OCI-LY1 (cell line): ENCODE measurements around the gene MED27.
"Not testable (repeated sequence)": the region's sequence is repeated elsewhere in the genome, so short reads cannot be mapped to it uniquely, and the experiment has no call there.

Experiments used
- H2AFZ ChIP-seq: fragments of 200-600 bp; sonication (generic), shearing (Covaris generic); 2 replicates; pipeline ENCODE4 v1.6.0; 2014; ENCODE audit warnings: antibody characterized with exemption, mild to moderate bottlenecking, low read length
- H3F3A ChIP-seq: fragments of 200-600 bp; sonication (generic), shearing (Covaris generic); 2 replicates; pipeline ENCODE4 v1.6.0; 2014; ENCODE audit warnings: mild to moderate bottlenecking, antibody characterized with exemption, low read length, moderate library complexity; ENCODE audit not compliant: insufficient read depth
- H3K27ac ChIP-seq: fragments of 200-600 bp; sonication (generic); 2 replicates; pipeline ENCODE4 v1.5.1; 2014; ENCODE audit warnings: low read length, mixed run types, mild to moderate bottlenecking, low read depth; ENCODE audit not compliant: poor library complexity, severe bottlenecking
- H3K27me3 ChIP-seq: fragments of 200-600 bp; sonication (generic); 2 replicates; pipeline ENCODE4 v1.6.0; 2014; ENCODE audit warnings: antibody characterized with exemption, mild to moderate bottlenecking, low read length, moderate library complexity; ENCODE audit not compliant: insufficient read depth
- H3K36me3 ChIP-seq: fragments of 200-600 bp; sonication (generic); 2 replicates; pipeline ENCODE4 v1.6.1; 2014; ENCODE audit warnings: mild to moderate bottlenecking, antibody characterized with exemption, low read length, moderate library complexity, mixed read lengths; ENCODE audit not compliant: insufficient read depth
- H3K4me1 ChIP-seq: fragments of 200-600 bp; sonication (generic); 2 replicates; pipeline ENCODE4 v1.5.1; 2014; ENCODE audit warnings: mild to moderate bottlenecking, low read length, moderate library complexity; ENCODE audit not compliant: insufficient read depth, severe bottlenecking
- H3K4me2 ChIP-seq: fragments of 200-600 bp; sonication (generic), shearing (Covaris generic); 2 replicates; pipeline ENCODE4 v1.6.1; 2014; ENCODE audit warnings: low read length
- H3K4me3 ChIP-seq: fragments of 200-600 bp; sonication (generic); 2 replicates; pipeline ENCODE4 v1.5.1; 2014; ENCODE audit warnings: low read length, low read depth, mild to moderate bottlenecking, mixed read lengths; ENCODE audit not compliant: poor library complexity, severe bottlenecking
- H3K79me2 ChIP-seq: fragments of 200-600 bp; shearing (Covaris generic); 2 replicates; pipeline ENCODE4 v1.6.1; 2016; ENCODE audit warnings: mixed run types, low read length, mixed read lengths; ENCODE audit not compliant: insufficient read depth
- H3K9ac ChIP-seq: fragments of 200-600 bp; sonication (generic), shearing (Covaris generic); 2 replicates; pipeline ENCODE4 v1.6.1; 2014; ENCODE audit warnings: mild to moderate bottlenecking, low read length, mixed read lengths
- H3K9me2 ChIP-seq: fragments of 200-600 bp; sonication (generic), shearing (Covaris generic); 2 replicates; pipeline ENCODE4 v1.6.1; 2014; ENCODE audit warnings: low read depth, mild to moderate bottlenecking, low read length, mixed read lengths
- H3K9me3 ChIP-seq: fragments of 200-600 bp; shearing (Covaris generic); 2 replicates; pipeline ENCODE4 v1.6.1; 2014; ENCODE audit warnings: low read length, mixed read lengths
- H4K20me1 ChIP-seq: fragments of 200-600 bp; sonication (generic), shearing (Covaris generic); 2 replicates; pipeline ENCODE4 v1.6.0; 2016; ENCODE audit warnings: mild to moderate bottlenecking, low read length; ENCODE audit not compliant: insufficient read depth
- EZH2 ChIP-seq: fragments of 200-600 bp; sonication (generic), shearing (Covaris generic); IDR thresholded peaks from 2 replicates; pipeline ENCODE4 v1.8.0; 2017; ENCODE audit warnings: borderline replicate concordance, mixed run types, mild to moderate bottlenecking, antibody characterized with exemption, low read length, moderate library complexity, mixed read lengths
- TF ChIP-seq, protein P1 (sequence below): fragments of 200-600 bp; sonication (generic), shearing (Covaris generic); IDR thresholded peaks from 2 replicates; pipeline ENCODE4 v1.5.1; 2017; ENCODE audit warnings: mild to moderate bottlenecking, antibody characterized with exemption, low read length, moderate library complexity, mixed read lengths

Gene MED27

GRCh38 chr9:132062806-132063205 is 16.9 kb downstream of the MED27 start:
- Histone ChIP-seq H2AFZ (no peak overlapping the region), H3K9me2 (no peaks in the 10 kb centered on the region), H4K20me1 (no peaks in the 10 kb centered on the region), H3K4me3 (no peak overlapping the region), H3K4me1 (no peaks in the 10 kb centered on the region), H3F3A (no peaks in the 10 kb centered on the region), H3K9me3 (peaks cover 5% of the 10 kb centered on the region), H3K27me3 (no peaks in the 10 kb centered on the region), H3K4me2 (no peak overlapping the region), H3K79me2 (no peaks in the 10 kb centered on the region; the same call in 1 of the 2 replicates), H3K9ac (no peak overlapping the region), H3K27ac (no peak overlapping the region), H3K36me3 (peaks cover 27% of the 10 kb centered on the region)
- TF ChIP-seq, protein P1, sequence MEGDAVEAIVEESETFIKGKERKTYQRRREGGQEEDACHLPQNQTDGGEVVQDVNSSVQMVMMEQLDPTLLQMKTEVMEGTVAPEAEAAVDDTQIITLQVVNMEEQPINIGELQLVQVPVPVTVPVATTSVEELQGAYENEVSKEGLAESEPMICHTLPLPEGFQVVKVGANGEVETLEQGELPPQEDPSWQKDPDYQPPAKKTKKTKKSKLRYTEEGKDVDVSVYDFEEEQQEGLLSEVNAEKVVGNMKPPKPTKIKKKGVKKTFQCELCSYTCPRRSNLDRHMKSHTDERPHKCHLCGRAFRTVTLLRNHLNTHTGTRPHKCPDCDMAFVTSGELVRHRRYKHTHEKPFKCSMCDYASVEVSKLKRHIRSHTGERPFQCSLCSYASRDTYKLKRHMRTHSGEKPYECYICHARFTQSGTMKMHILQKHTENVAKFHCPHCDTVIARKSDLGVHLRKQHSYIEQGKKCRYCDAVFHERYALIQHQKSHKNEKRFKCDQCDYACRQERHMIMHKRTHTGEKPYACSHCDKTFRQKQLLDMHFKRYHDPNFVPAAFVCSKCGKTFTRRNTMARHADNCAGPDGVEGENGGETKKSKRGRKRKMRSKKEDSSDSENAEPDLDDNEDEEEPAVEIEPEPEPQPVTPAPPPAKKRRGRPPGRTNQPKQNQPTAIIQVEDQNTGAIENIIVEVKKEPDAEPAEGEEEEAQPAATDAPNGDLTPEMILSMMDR: no peak
- TF ChIP-seq EZH2: no peak

DNA sequence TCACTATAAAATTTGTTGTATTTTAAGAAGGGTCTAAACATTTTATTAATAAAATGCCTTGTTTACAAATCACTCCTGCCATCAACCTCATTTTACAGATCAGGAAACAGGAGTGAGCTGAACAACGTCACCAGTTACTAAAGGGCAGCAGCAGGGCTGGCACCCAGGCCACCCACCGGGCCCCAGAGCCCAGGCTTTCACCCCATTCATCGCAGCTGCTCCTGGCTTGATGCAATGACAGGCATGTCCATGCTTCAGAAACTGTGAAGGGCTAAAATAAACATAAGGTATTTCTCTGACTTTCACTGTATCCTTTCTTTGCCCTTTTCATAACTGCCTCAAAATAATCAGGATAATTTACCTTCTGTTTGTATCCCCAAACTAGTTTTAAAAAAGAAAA is 18.1 kb downstream of the MED27 start:
- Histone ChIP-seq H3K9ac (no peak overlapping the region), H3K9me3 (peaks cover 5% of the 10 kb centered on the region), H3K27ac (no peak overlapping the region), H4K20me1 (no peaks in the 10 kb centered on the region), H3K4me2 (no peak overlapping the region), H3K4me1 (no peaks in the 10 kb centered on the region), H3K36me3 (peaks cover 27% of the 10 kb centered on the region), H3K79me2 (no peaks in the 10 kb centered on the region; the same call in 1 of the 2 replicates), H2AFZ (no peak overlapping the region), H3K4me3 (no peak overlapping the region), H3K27me3 (no peaks in the 10 kb centered on the region), H3F3A (no peaks in the 10 kb centered on the region), H3K9me2 (no peaks in the 10 kb centered on the region)
- TF ChIP-seq, protein P1: no peak
- no peak for TF ChIP-seq EZH2

GRCh38 chr9:132059361-132059760 is 20.3 kb downstream of the MED27 start:
- no peak overlapping the region for H2AFZ ChIP-seq
- no peak overlapping the region for H3K4me2 ChIP-seq
- H3K9ac ChIP-seq: no peak overlapping the region
- H3F3A ChIP-seq: no peaks in the 10 kb centered on the region
- H3K27me3 ChIP-seq: no peaks in the 10 kb centered on the region
- H3K79me2 ChIP-seq: no peaks in the 10 kb centered on the region; the same call in 1 of the 2 replicates
- no peaks in the 10 kb centered on the region for H3K4me1 ChIP-seq
- H3K27ac ChIP-seq: no peak overlapping the region
- H3K9me3 ChIP-seq: peaks cover 5% of the 10 kb centered on the region
- H3K36me3 ChIP-seq: peaks cover 25% of the 10 kb centered on the region
- H3K4me3 ChIP-seq: no peak overlapping the region
- TF ChIP-seq EZH2: no peak
- TF ChIP-seq, protein P1: no peak
- no peaks in the 10 kb centered on the region; the same call in 1 of the 2 replicates for H4K20me1 ChIP-seq
- H3K9me2 ChIP-seq: no peaks in the 10 kb centered on the region

GRCh38 chr9:132058226-132058625 is 21.4 kb downstream of the MED27 start:
- H3K9me3 ChIP-seq, H3K79me2 ChIP-seq, H3K27me3 ChIP-seq, H3K4me2 ChIP-seq, H3K4me1 ChIP-seq, H3K9ac ChIP-seq, H2AFZ ChIP-seq, H3K27ac ChIP-seq, H3K4me3 ChIP-seq, H3K9me2 ChIP-seq, H3F3A ChIP-seq, H4K20me1 ChIP-seq: not testable (repeated sequence)
- peaks cover 25% of the 10 kb centered on the region for H3K36me3 ChIP-seq
